HG02970 (cell line): ENCODE data around the gene HIPK3.
A peak's percentile ranks its signal among the peaks of the same experiment; 100 is the strongest.
"Not testable (repeated sequence)": the region's sequence is repeated elsewhere in the genome, so short reads cannot be mapped to it uniquely, and the experiment has no call there.

Source experiments
- ATAC-seq: cut with Tn5 transposase; IDR thresholded peaks from one replicate; pipeline ENCODE4 v1.9.1; 2021; ENCODE audit warnings: mild to moderate bottlenecking, moderate library complexity, moderate number of reproducible peaks; ENCODE audit not compliant: unreplicated experiment, low FRiP score

Gene HIPK3

DNA sequence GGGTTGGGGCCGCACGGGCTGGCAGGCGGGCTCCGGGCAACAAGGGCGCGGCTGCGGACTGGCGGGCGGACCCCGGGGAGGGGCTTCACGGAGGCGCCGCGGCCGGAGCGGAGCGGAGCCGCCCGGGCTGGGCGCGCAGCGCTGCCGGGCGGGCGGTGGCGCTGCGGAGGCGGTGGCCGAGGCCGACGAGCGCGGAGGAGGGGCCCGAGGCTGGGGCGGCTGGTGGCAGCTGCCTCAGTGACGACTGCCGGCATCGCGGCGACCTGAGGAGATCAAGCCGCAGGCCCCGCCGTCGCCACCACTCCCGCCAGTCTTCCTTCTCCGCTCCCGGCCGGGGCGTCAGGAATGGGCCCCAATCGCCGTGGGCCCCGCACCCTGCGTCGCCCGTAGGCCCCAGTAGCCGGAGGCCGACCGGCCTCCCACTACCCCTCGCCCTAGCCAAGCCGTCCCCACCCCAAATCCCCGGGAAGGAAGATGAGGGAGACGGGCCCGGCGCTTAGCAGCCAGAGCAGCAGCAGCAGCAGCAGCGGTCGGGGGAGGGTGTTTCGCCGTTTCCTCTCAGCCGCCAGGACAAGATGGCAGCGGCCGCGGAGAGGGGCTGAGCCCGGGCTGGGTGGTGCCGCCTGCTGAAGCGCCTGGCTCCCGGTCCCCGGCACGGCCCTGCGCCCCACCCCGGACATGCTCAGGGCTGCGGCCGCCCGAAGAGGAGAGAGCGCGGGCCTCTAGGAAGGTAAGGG, at the start of gene HIPK3:
Gene HIPK3, plus strand, starts transcription at position 222 of the 737 bp plus-strand sequence.
- ATAC-seq, result peak; percentile 79

DNA sequence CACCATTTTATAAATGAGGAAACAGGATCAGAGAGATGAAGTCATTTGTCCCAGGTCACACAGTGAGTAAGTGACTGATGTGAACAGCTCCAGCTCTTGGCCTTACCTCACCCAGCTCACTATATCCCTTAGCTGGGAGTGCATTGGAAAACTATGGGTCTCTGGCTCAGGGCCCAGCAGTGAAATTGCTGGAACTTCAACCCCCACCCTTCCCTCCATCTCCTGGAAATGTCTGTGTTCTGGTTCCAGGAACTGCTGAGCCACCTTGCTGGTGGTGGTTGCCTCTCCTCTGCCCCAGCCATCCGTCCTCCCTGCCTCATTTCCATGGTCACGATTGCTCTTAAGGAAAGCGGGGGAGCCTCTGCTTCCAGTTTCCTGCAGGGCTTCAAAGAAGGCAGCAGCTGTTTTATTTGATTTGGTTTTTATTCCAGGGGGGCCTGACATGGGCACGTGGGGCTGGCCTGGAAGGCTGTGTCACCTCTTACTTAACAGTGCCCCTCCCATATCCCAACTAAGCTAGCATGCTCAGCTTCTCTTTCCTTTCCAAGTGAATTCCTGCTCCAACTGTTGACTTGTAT, 49.7 kb upstream of the HIPK3 start:
- no peak for ATAC-seq

DNA sequence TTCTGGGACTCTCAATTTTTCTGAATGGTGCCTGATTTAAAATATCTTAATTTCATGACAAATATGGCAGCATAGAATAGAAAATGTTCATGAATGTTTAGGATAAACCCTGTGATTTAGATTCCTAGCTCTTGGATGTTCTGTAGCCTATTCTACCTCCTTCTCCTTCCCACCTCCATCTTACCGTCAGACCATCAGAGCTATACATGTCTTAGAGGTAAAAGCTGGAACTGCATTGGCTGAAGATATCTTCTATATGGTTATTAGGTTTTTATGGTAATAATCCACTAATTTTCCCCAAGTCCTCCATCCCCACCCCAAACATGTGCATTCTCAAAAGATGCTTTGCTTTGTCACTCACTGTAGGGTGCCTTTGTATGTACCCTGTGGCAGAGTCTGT, 49.0 kb upstream of the HIPK3 start:
- ATAC-seq, result no peak

DNA sequence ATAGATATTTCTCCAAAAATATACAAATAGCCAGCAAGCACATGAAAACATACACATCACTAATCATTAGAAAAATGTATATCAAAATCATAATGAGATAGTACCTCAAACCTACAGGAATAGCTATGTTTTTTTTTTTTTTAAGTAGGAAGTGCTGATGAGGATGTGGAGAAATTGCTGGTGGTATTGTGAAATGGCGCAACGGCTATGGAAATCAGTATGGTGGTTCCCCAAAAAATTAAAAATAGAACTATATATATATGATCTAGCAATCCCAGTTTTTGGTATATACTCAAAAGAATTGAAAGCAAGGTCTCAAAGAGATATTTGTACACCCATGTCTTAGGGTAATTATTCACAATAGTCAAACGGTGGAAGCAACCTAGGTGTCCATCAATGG, 46.0 kb upstream of the HIPK3 start:
- no peak for ATAC-seq

DNA sequence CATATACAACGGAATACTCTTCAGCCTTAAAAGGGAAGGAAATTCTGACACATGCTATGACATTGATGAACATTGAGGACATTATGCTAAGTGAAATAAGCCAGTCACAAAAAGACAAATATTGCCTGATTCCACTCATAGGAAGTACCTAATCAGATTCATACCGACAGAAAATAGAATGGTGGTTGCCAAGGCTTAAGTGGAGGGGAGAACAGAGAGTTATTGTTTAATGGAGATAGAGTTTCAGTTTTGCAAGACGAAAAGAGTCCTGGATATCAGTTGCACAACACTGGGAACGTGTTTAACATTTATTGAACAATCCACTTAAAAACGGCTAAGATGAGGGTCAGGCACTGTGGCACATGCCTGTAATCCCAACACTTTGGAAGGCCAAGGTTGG, 45.6 kb upstream of the HIPK3 start:
- ATAC-seq, result no peak

DNA sequence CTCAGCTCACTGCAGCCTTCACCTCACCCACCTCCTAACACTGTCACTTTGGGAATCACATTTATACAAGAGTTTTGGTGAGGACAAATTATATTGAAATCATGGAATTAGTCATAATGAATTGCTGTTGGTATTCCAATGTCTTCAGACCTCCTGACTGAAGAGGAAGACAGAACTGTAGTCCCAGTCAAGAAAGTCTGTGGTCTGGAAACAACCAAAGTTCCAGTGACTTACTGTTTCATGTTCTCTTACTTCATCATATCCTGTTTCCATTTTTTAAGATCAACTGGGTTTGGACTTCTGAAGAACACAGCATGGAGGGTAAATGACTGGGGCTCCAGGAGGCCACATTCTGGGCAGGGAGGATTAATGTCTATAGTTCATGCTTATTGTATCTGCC, 43.0 kb upstream of the HIPK3 start:
- ATAC-seq, result no peak

DNA sequence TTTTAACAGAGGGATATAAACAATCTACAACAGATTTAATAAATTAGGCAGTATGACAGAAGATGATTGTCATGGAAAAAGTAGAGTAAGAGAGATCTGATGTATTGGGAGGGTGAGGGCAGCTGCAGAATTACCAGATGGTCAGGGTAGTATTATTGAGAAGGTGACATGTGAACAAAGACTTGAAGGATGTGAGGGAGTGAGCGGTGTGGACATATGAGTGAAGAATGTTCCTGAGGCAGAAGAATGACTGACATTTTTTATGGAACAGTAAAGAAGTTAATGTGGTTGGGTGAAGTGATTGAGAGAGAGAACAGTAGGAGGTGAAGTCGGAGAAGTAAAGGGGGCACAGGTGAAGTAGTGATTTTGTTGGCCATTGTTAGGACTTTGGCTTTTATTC, 42.4 kb upstream of the HIPK3 start:
- ATAC-seq, result no peak

DNA sequence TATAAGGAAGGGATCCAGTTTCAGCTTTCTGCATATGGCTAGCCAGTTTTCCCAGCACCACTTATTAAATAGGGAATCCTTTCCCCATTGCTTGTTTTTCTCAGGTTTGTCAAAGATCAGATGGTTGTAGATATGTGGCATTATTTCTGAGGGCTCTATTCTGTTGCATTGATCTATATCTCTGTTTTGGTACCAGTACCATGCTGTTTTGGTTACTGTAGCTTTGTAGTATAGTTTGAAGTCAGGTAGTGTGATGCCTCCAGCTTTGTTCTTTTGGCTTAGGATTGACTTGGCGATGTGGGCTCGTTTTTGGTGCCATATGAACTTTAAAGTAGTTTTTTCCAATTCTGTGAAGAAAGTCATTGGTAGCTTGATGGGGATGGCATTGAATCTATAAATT, 40.5 kb upstream of the HIPK3 start:
- ATAC-seq, result not testable (repeated sequence)

DNA sequence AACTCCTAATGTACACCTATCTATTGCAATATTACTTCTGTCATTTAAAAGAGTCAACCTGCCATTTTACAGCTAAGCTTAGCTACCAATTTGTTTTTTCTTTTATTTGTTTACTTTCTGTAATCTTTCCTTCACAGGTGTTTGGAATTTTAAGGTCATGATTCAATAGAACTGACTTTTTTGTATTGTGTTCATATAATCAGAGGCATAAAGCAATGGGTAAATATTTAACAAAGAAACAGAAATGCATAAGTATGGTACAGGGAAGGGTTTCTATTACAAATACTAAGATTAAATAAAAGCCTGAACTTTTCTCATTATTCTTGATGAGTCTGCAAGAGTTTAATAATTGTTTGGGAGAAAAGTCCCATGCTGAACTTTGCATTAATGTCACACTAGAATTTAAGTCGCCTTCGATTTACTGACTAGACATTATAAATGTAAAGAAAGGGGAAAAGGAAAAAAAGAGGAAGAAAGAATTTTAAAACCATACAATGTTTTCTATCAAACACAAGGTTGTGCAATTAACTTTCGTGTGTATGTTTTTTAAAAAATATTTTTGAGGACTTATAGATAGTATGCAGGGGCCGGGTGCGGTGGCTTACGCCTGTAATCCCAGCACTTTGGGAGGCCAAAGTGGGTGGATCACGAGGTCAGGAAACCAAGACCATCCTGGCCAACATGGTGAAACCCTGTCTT, 35.0 kb upstream of the HIPK3 start:
- ATAC-seq, result no peak

DNA sequence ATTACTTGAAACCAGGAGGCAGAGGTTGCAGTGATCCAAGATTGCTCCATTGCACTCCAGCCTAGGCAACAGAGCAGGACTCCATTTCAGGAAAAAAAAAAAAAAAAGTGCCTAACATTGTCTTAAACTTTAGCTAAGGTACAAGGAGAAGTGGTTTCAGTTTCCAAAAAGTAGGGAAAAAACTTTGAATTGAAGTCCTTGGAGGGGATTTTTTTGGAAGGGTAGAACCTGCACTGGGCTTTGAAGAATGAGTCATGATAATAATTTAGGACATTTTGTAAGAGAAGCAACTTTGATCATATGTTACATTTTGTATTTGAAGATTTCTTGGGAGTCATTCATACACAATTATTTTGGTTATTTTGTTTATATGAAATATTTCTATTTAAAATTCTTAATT, 31.8 kb upstream of the HIPK3 start:
- no peak for ATAC-seq

DNA sequence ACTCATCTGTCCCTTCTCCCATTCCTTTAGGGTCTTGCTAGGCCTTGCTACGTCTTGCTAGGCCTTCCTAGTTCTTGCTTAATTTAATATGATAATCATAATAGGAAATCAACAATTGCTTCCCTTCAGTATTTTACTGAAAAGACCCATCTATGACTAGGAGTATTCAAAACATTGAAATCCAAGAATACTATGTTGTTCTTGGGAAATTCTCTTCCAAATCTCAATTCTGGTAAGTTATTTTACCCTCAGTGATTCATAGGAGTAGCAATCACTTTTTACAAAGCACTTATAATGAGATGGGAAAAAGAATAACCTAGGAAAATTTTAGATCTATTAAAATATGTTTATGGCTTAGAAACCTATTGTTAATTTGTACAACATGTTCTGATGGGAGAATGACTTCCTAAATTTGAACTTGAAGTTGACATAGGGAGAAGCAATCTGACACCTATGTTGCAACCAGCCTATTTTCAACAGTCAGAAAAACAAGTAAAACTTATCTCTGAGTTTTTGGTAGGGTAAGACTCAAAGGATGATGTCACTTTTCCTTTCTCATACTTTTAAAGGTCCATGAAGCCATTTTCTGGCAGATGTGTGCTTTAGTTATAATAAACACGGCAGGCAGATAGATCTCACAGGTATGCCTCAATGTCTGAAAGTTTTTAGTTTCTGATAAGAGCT, 29.5 kb upstream of the HIPK3 start:
- ATAC-seq, result no peak

DNA sequence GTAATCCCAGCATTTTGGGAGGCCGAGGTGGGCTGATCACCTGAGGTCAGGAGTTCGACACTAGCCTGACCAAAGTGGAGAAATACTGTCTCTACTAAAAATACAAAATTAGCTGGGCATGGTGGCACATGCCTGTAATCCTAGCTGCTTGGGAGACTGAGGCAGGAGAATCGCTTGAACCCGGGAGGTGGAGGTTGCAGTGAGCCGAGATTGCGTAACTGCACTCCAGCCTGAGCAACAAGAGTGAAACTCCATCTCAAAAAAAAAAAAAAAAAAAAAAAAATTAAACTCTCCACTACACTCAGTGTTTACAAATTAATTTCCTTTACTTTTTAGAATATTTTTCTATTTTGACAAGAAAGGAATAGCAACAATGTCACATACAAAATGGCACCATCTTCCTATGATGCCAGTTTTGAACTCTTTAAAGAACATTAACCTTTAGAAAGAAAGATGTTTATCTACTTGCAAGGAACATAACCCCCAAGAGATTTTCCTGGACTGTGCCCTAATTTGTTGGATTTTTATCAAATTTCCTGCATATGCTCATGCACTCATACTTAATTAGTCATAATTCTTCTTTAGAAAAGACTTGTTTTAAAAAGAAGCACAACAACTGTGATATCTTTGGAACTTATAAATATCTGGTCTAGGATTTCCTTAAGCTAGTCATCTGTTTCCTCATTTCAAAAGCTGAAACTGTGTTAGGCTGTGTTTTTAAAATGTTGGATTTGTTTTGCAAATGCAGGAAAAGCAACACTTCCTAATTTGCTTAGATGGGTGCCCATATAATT, 22.6 kb upstream of the HIPK3 start:
- ATAC-seq, result no peak

DNA sequence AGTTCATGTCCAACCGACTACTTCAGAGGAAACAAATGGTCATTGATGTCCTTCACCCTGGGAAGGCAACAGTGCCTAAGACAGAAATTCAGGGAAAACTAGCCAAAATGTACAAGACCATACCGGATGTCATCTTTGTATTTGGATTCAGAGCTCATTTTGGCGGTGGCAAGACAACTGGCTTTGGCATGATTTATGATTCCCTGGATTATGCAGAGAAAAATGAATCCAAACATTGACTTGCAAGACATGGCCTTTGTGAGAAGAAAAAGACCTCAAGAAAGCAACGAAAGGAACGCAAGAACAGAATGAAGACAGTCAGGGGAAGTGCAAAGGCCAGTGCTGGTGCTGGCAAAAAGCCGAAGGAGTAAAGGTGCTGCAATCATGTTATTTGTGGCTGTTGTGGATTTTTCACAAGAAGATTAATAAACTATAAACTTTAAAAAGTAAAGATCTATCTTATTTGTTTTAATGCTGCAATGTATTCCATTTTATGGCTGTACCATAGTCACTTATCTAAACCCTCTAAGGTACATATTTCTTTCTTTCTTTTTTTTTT, 20.1 kb upstream of the HIPK3 start:
- ATAC-seq, result no peak

DNA sequence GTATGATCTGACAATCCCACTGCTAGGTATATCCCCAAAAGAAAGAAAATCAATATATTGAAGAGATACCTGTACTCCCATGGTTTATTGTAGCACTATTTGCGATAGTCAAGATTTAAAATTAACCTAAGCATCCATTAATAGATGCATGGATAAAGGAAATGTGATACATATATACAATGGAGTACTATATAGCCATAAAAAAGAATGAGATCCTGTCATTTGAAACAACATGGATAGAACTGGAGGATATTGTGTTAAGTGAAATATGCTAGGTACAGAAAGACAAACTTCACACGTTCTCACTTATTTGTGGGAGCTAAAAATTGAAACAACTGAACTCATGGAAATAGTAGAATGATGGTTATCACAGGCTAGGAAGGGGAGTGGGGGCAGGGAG, 14.6 kb upstream of the HIPK3 start:
- ATAC-seq, result no peak

DNA sequence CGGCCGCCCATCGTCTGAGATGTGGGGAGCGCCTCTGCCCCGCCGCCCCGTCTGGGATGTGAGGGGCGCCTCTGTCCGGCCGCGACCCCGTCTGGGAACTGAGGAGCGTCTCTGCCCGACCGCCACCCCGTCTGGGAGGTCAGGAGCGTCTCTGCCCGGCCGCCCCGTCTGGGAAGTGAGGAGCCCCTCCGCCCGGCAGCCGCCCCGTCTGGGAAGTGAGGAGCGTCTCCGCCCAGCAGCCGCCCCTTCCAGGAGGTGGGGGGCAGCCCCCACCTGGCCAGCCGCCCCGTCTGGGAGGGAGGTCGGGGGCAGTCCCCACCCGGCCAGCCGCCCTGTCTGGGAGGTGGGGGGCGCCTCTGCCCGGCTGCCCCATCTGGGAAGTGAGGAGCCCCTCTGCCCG, 13.5 kb upstream of the HIPK3 start:
- ATAC-seq, result not testable (repeated sequence)

DNA sequence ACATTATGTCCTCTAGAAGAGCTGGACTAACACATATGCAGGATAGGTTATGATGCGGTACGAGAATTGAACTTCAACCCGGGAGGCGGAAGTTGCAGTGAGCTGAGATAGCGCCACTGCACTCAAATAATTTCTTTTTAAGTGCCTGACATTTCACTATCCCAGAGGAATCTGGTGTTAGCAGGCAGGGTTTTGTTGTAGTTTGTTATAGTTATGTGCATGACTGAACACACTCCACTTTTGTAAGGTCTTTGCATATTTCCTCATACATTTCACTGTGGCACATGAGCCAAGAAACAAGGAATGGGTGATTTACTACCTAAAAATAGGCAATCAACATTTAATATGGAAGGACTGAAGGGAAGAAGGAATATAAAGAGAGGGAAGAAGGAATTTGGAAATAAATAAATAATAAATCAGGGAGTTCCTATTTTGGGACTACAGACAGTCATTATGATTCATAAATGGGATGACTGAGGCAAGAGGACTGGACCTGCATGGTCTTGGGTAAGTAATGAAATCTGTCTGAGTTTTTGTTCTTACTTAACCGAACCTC, 8.7 kb upstream of the HIPK3 start:
- ATAC-seq, result no peak

DNA sequence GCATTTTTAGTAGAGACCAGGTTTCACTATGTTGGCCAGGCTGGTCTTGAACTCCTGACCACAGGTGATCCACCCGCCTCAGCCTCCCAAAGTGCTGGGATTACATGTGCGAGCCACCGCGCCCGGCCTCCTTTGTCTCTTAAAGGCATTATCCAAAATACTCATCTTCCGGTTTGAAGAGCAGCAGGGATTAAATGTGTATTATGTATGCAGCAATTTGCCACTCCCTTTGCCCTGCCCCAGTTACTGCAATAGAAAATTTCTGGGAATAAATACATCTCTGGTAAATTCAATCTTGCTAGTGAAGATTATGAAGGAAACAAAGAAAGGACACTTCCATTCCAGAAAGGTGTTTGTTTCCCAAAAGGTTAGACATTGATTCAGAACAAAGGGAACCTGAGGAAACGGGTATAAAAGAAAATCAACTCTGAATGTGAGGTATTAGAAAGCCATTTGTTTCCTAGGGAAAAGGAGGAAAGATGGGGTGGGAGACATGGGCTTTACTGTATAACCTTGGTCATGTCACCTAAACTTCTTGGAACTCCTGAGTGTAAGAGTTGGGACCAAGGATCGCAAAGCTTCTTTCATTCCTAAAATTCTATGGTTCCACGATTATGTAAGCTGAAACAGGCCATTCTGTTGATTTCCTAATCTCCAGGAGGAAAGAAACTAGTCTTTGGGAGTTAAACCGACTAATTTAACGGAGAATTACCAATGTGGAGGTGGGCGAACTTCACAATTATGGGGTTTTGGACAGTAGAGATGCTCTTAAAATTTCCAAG, 959 bp upstream of the HIPK3 start:
- no peak for ATAC-seq

DNA sequence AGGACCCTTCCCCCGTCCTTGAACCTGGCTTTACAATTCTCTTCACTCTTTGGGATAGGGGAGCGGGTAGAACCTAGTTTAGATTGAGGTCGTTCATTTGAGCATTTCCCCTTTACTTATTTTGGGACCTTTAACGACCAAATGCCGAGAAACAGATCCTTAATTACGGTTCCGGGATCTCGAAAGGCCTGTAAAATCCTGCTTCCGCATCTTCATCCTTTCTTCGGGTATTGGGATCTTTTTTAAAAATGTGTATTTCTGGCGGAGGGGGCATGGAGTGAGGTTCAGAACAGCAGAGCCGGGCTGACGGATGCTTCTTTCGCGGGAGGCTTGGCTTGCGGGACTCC, 395 bp upstream of the HIPK3 start:
- ATAC-seq, result no peak

DNA sequence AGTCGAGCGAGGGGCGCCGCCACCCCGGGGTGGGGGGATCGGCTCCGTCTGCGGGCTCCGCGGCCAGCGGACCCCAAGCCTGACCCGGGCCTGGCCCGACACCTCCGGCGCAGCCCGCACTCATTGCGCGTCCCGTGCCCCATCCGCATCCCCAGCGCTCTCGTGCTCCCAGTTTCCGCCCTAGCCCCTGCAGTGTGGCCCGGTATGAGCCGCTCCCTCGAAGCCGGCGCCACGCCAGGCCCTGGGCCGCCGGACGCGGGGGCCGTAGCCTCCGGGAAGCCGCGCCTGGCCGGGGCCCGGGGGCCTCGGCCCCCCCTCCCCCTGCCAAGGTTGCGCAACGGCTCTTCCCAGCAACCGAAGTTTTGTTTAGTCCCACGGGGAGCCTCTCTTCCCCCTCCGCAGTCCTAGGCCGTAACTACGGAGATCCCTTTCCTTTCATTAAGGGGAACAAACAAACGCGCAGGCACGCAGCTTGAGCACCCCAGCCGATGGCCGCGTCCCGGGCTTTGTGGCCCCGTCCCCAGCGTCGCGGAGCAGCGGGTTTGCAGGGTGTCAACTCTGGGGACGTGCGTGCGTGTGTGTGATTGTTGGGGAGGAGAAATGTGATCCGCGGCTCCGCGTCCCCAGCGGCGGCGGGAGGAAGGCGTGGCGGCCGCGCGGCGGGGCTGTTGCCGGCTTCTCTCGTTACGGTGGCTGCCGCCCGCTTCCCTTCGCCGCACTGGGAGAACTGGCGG, 883 bp downstream of the HIPK3 start:
- ATAC-seq, result peak; percentile 41
